Endothelial cell of umbilical vein (primary cell): Measurements from ENCODE around the gene CCDC91.

Experiments
- FOS ChIP-seq: IDR thresholded peaks from 2 replicates; pipeline ENCODE4 v1.6.1; 2011; ENCODE audit warnings: mild to moderate bottlenecking, low read length, moderate library complexity, borderline replicate concordance; ENCODE audit not compliant: insufficient read depth
- TF ChIP-seq, protein P1 (sequence below), 2 donors: IDR thresholded peaks; 1 replicate in 1 of 2; 2 replicates in 1 of 2; pipeline ENCODE4 v1.5.1; 2011; ENCODE audit warnings: low read length in 2 of 2, mild to moderate bottlenecking in 2 of 2, moderate library complexity in 2 of 2, control low read depth in 1 of 2, inconsistent platforms in 1 of 2, low read depth in 1 of 2; ENCODE audit not compliant: insufficient read depth in 1 of 2; ENCODE audit errors: extremely low read depth in 1 of 2

DNA sequence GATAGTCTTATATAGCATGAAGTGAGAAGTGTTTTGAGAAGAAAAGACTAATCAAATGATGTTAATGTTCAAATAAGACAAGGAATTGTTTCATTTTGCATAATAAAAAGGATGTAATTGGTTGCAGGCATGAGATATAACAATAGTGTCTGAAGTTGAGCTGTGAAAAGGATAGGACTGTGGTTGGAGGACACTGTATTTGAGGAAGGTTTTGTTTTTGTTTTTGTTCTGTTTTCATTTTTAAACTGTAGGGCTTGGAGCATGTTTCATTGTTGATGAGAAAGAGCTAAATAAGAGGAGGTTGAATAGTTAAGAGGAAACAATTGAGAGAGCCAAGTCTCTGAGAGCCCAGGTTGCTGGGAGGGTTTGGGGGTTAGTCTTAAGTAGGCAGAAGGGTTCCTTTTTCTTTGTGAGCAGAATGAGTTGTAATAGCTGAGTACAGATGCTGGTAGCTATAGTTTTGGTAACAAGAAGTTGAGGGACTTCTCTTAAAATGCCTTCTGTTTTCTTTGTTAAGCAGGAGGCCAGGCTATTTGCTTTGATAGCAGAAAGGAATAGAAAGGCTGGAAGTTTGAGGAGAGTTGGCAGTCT, 58.4 kb downstream of the CCDC91 start:
- TF ChIP-seq, protein P1, sequence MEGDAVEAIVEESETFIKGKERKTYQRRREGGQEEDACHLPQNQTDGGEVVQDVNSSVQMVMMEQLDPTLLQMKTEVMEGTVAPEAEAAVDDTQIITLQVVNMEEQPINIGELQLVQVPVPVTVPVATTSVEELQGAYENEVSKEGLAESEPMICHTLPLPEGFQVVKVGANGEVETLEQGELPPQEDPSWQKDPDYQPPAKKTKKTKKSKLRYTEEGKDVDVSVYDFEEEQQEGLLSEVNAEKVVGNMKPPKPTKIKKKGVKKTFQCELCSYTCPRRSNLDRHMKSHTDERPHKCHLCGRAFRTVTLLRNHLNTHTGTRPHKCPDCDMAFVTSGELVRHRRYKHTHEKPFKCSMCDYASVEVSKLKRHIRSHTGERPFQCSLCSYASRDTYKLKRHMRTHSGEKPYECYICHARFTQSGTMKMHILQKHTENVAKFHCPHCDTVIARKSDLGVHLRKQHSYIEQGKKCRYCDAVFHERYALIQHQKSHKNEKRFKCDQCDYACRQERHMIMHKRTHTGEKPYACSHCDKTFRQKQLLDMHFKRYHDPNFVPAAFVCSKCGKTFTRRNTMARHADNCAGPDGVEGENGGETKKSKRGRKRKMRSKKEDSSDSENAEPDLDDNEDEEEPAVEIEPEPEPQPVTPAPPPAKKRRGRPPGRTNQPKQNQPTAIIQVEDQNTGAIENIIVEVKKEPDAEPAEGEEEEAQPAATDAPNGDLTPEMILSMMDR (IDR thresholded peaks at IDR 0.05; ENCODE audit: extremely low read depth in 1 of 2, insufficient read depth in 1 of 2, low read depth in 1 of 2, low read length in 2 of 2), result no peak
- no peak for TF ChIP-seq FOS
